Ovary (tissue), 3 donors: ENCODE results near the gene ELAVL1.

Source experiments
- CTCF ChIP-seq, 3 donors: fragments of 450-650 bp in 2 of 3; fragments of 200-600 bp in 1 of 3; IDR thresholded peaks; one replicate each; pipeline versions ENCODE4 v1.5.1 to v1.8.0; 2016 to 2022; ENCODE audit warnings: antibody characterized with exemption in 3 of 3, mild to moderate bottlenecking in 1 of 3
- EP300 ChIP-seq: sonication (generic); formaldehyde crosslinking; IDR thresholded peaks from one replicate; pipeline ENCODE4 v1.6.1; 2017; ENCODE audit warnings: antibody characterized with exemption
- POLR2A ChIP-seq: fragments of 450-650 bp; IDR thresholded peaks from one replicate; pipeline ENCODE4 v1.6.1; 2017; ENCODE audit warnings: antibody characterized with exemption, mild to moderate bottlenecking, moderate library complexity
- donor health status: DM: no; HTN: no; CAD: no.

DNA sequence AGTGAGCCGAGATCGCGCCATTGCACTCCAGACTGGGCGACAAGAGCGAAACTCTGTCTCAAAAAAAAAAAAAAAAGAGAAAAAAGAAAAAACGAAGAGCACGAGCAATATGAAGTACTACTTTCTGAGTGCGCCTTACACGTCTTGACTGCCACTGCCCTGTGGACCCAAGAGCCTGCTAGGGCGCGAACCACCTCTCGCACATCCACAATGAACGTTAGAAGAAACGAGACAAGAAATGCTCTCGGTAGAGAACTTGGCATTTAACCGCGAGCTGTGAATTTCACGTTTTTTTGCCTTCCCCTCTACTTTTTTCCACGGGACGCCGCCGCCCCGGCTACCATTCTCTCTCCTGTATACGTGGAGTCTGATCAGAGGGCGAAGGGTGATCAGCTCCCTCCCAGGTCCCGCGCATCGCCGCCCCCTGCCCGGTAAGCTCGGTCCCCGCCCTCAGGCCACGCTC lies 62.4 kb downstream of the ELAVL1 start:
- TF ChIP-seq CTCF (IDR thresholded peaks at IDR 0.05) (no peak), POLR2A (no peak), EP300 (no peak)
